Hepatocyte (in vitro differentiated cells): ENCODE data around the gene RHEBL1.

Experiments
- EZH2 ChIP-seq: fragments of 200-600 bp; sonication (generic); IDR thresholded peaks from 2 replicates; pipeline ENCODE4 v1.6.1; 2016; ENCODE audit warnings: antibody characterized with exemption, mild to moderate bottlenecking, borderline replicate concordance
- TF ChIP-seq, protein P1 (sequence below): fragments of 200-600 bp; sonication (generic); IDR thresholded peaks from 2 replicates; pipeline ENCODE4 v1.5.1; 2016; ENCODE audit warnings: antibody characterized with exemption, mild to moderate bottlenecking; ENCODE audit not compliant: poor library complexity

DNA sequence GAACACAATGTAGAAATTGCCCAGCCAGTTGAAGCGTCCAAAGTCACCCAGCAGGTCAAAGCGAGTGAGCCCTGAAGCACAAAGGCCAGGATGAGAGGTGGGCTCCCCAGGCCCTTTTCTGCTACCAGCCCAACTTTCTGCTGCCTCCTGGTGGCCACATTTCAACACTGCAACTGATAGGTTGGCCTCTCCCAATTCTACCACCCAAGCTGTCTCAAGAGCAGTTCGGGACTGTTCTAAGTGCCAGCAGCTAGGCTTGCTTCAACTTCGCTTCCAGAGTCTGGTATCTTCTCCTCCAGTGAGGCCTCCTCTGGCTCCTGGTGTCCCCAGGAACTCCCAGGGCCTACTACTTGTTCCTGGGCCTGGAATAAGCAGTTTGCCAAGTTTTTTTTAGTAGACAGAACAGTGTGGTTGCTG, 28.3 kb upstream of the RHEBL1 start:
- TF ChIP-seq, protein P1, sequence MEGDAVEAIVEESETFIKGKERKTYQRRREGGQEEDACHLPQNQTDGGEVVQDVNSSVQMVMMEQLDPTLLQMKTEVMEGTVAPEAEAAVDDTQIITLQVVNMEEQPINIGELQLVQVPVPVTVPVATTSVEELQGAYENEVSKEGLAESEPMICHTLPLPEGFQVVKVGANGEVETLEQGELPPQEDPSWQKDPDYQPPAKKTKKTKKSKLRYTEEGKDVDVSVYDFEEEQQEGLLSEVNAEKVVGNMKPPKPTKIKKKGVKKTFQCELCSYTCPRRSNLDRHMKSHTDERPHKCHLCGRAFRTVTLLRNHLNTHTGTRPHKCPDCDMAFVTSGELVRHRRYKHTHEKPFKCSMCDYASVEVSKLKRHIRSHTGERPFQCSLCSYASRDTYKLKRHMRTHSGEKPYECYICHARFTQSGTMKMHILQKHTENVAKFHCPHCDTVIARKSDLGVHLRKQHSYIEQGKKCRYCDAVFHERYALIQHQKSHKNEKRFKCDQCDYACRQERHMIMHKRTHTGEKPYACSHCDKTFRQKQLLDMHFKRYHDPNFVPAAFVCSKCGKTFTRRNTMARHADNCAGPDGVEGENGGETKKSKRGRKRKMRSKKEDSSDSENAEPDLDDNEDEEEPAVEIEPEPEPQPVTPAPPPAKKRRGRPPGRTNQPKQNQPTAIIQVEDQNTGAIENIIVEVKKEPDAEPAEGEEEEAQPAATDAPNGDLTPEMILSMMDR = peak; percentile 55
- TF ChIP-seq EZH2 = no peak
